ENCODE measurements around the gene DDIT3.

Gene DDIT3

DNA sequence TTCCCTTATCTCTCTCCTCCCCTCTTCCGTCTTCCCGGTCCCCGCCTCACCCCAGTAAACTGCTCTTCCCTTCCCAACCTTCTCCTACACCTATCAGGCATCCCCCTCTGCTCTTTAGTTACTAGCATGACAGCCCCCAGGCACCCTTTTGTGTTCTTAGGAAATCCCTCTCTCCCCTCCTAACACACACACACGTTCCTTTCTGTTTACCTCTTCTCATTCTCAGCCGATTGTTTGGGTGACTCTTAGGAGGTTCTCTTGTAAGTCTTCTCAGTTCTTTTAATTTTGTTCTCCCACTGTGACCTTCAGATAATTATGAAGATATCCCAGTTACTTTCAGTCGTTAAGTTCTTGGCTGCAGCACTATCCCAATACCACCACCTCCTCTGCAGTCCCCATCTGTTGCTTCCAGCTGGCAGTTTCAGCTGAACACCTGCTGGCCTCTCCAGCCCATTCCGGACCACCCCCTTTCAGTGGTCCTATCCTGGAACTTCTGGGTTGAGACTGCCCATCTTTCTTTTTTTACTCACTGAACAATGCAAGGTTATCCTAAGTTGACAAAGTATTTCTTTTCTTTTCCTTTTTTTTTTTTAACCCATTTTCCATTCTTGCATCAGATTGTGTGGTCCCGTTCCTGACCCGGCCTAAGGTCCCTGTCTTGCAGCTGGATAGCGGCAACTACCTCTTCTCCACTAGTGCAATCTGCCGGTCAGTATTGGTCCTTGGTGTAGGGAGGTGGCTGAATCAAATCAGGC lies 31.7 kb downstream of the DDIT3 start:
- DNase-seq (ENCODE audit: low read depth, low spot score) = no peak
- H3K27ac ChIP-seq = peak overlapping the region; percentile 74

DNA sequence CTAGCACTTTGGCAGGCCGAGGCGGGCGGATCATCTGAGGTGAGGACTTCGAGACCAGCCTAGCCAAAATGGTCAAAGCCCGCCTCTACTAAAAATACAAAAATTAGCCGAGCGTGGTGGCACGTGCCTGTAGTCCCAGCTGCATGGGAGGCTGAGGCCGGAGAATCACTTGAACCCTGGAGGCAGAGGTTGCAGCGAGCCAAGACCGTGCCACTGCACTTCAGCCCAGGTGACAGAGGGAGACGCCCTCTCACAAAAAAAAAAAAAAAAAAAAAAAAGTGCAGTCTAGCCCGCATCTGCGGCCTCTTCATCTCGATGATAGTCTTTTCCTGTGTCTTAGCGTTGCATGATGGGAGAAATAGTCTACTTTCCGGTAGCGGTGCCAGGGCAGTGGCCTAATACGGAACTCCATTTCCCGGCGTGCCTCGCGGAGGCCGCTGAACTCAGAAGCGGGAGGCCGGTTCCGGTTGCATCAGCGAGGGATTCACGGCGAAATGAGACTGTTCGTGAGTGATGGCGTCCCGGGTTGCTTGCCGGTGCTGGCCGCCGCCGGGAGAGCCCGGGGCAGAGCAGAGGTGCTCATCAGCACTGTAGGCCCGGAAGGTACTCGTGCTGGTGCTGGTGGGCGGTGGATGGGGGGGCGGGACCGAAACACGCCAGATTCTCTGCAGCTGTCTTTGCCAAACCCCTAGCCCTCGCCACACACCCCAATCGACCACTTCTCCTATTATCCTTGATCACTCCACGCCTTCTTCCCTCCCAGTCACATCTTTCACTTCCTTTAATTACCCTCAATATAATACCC lies 32.5 kb downstream of the DDIT3 start, which contains the start of gene MARS1:
Gene MARS1, plus strand, starts transcription at position 472 of the 805 bp plus-strand sequence. Its CDS starts 23 bp downstream, at position 495.
- H3K27ac ChIP-seq = peak within 1 kb of the TSS; percentile 74
- DNase-seq (ENCODE audit: low read depth, low spot score) = peak; percentile 83

DNA sequence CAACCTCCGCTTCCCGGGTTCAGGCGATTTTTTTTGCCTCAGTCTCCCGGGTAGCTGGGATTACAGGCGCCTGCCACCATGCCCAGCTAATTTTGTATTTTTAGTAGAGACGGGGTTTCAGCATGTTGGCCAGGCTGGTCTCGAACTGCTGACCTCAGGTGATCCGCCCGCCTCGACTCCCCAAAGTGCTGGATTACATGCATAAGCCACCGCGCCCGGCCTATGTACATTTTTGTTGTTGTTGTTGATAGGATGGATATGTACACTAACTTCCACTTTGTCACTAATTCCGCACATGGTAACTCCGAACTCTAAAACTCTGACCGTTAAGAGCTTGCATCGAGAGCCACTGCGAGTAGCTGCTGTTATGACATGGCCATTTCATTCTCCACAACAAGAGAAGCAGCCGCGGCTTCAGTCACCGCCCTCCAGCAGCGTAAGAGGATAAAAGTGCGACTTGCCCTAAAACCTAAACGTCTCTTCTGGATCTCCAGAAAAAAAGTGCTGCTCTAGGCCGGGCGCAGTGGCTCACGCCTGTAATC lies 33.2 kb downstream of the DDIT3 start:
- no peak overlapping the region for H3K27ac ChIP-seq
- DNase-seq (ENCODE audit: low read depth, low spot score) = no peak

DNA sequence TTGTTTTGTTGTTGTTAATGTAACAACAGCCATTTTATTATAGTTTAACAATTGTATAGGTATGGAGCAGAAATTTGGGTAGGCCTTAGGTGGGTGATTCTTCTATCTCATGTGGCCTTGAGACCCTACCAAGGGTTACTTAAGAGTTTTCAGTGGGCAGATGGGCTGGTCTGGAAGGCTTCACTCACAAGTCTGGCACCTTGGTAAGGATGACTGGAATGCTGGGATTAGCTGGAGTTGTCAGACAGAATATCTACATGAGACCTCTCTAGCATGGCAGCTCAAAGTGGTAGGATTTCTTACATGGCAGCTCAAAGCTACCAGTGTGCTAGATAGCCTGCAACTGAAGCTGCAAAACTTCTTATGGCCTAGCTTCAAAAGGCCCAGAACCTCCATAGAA lies 34.6 kb downstream of the DDIT3 start:
- H3K27ac ChIP-seq = no peak overlapping the region
- DNase-seq (ENCODE audit: low read depth, low spot score) = no peak

DNA sequence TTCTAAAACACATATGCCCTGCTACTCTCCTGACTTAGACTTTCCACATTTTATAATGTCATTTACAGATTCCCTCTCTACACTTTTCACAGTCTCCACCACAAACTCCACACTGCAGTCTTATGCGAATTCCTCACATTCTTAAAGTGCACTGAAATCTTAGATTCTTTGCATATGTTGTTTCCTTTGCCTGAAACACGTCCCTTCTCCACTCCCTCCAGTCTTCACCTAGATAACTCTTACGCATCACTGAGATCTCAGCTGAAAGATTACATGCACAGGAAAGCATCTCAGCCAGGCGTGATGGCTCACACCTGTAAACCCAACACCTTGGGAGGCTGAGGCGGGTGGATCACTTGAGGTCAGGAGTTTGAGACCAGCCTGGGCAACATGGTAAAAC lies 36.8 kb downstream of the DDIT3 start:
- DNase-seq (ENCODE audit: low read depth, low spot score) = no peak
- H3K27ac ChIP-seq = no peak overlapping the region

DNA sequence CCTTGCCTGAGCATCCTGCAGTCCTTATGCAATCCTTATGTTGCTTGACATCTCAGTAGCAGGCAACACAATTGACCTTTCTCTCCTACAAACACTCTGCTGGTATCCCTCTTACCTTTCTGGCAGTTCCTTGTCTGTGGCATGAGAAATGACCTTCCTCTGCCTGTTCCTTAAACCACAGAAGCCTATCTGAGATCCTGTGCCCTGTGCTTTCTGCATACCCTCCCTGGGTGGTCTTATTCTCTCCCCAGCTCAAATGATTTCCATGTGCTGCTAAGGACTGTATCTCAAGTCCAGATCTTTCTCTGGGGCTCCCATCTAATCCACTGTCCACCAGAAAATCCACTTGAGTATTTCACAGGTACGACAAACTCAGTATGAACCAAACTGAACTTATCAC lies 38.6 kb downstream of the DDIT3 start:
- DNase-seq (ENCODE audit: low read depth, low spot score) = no peak
- H3K27ac ChIP-seq = no peak overlapping the region

DNA sequence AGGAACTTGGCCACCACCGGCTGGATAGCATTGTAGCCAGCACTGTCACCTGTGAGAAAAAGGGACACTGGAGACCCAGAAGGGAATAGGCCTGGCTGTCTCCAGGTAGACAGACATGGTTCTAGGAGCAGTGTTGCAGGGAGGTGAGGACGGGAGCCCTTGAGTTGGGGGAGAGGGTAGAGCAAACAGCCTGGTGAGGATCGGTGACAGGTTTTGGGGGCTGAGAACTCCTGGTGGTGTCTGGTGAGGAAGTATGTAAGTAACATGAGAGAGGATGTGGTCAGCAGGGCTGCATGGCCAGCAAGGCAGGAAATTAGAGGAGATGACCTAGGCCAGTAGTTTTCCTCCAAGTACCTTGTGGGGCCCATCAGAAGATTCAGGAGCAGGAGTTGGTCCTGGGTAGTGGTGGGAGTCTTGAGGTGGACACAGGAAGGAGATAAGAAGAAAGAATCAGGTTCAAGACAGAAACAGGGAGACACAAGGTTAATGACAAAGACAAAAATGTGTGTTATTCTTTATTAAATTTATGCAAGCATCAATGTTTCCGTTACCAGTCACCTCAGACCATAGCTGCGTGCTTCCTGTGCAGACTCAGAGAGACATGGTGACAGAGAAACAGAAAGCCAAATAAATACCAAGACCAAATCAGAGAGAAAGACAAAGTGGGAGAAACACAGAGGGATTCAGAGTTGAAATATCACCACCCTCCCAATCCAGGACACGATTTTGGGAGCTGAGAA lies 40.8 kb downstream of the DDIT3 start, which contains the start of gene ARHGAP9:
Gene ARHGAP9, minus strand, starts transcription at position 491 of the 740 bp plus-strand sequence. Its CDS starts 460 bp downstream, at position 31.
- no peak for DNase-seq (ENCODE audit: low read depth, low spot score)
- no peak within 1 kb of the TSS for H3K27ac ChIP-seq

DNA sequence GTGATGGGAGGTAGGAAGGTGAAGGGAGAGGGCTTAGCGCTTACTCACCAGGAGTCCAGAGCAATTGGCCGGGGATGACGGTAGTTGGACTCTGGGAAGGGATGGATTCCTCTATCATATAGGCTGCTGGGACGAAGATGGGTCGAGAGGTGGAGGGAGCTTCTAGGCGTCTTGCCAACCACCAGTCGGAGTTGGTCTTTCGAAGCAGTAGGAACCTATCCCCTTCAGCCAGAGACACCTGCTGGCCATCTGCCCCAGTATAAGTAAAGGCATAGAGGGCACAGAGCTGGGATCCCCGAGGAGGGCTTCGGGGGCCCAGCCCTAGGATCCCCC lies 41.3 kb downstream of the DDIT3 start:
- no peak for DNase-seq (ENCODE audit: low read depth, low spot score)
- H3K27ac ChIP-seq = no peak overlapping the region

DNA sequence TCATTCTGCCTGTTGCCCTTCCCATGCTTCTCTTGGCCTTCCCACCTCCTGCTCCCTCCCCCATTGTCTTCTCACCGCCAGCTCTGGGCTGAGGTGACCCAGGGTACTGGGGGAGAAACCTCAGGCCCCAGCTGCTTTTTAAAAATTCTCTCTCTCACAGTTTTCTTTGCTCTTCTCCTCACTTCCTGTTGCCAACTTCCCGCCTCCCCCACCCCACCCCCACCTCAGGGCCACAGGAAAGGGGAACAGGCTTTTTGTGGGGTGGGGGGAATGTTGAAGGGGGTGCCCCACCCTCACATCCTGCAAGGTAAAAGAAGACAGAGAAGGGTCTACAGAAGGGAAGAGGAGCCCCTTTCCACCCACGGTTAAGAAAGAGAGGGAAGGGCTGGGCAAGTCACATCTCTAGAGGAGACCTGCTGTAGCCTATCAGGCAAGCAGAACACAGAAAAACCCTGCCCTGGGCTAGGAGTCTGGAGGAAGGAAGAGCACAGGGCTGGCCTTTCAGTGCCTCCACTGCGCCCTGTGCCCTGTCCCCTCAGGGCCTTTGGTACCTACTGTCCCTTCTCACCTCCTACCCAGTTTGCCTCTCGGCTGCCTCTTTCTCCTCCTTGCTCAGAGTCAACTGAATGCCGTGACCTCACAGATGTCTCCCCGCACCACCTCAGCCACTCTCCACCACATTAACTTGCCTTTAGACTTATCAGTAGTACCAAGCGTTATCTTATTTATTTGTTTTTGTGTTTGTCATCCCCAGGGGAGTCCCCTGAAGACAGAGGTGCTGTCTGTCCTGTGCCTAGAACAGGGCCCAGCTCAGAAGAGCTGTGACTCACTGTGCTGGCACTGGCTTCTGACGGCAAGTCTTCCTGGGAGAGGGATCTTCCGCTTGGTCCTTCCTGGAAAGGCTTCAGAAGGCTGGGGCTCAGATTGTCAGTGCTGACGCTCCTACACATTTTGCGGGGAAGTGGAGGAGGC lies 42.3 kb downstream of the DDIT3 start:
- DNase-seq (ENCODE audit: low read depth, low spot score) = no peak
- H3K27ac ChIP-seq = no peak overlapping the region

DNA sequence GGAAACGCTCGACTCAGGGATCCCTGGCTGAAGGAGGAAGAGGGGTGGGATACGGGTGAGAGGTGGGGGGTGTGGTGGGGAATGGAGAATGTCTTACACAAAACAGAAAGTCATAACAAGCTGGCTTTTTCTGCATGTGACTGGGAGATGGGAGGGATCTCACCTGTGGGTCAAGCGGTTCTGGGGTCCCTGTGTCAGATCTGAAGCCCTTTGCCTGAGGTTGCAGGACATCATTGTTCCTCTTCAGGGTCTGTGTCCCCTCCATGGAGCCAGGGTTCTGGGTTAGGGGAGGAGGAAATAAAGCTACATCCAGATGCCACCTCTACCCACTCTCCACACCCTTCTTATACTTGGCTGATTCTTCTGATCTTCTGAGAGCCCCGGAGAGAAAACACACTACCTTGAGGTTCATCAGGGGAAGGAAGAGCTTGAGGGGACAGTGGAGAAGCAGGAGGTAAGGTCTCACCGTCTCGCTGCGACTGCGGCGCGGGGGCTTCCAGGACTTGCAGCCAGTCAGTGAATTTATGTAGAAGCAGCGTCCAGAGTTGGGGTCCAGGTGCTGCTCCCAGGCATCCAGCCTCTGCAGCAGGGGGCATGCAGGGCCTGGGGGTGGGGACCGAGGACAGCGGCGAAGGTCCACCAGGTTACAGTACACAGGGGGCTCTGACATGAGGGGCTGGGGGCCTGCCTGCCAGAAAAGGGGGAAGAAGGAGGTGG lies 43.2 kb downstream of the DDIT3 start:
- H3K27ac ChIP-seq = no peak overlapping the region
- no peak for DNase-seq (ENCODE audit: low read depth, low spot score)

DNA sequence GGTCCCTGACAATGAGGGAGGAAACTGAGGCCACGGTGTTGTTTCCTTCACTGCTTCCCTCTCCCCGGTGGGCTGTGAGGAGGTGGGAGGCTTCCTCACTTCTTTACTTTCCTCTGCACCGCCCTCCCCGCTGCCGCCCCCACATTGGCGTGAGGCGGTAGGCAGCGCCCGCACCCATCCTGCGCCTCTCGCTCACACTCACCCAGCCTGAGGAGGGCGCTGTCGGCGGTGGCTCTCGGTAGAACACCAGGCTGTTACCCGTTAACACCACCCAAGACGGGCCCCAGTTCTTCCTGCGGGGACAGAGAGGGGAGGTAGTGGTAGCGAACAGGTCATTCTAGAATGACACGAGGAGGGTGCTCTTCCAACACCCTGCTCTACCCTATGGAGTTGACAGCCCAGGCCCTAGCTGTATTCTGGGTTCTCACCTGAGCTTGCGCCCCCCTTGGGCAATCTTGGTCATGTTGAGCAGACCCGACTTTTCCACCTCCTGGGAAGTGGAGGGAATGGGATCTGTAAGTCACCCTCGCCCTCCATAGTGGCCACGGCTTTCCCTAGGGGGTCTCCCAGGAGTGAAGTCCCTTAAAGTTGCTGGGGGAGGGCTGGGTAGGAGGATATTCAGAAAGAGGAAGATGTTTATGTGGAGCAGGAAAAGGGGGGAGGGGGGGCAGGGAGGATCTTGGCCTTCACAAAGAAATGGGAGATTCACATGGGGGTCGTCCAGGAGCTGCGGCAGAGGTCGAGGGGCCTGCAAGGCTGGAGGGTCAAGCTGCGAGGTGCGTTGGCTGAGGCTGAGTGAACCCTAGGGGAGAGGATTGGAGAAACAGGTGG lies 43.9 kb downstream of the DDIT3 start:
- no peak for DNase-seq (ENCODE audit: low read depth, low spot score)
- no peak overlapping the region for H3K27ac ChIP-seq

DNA sequence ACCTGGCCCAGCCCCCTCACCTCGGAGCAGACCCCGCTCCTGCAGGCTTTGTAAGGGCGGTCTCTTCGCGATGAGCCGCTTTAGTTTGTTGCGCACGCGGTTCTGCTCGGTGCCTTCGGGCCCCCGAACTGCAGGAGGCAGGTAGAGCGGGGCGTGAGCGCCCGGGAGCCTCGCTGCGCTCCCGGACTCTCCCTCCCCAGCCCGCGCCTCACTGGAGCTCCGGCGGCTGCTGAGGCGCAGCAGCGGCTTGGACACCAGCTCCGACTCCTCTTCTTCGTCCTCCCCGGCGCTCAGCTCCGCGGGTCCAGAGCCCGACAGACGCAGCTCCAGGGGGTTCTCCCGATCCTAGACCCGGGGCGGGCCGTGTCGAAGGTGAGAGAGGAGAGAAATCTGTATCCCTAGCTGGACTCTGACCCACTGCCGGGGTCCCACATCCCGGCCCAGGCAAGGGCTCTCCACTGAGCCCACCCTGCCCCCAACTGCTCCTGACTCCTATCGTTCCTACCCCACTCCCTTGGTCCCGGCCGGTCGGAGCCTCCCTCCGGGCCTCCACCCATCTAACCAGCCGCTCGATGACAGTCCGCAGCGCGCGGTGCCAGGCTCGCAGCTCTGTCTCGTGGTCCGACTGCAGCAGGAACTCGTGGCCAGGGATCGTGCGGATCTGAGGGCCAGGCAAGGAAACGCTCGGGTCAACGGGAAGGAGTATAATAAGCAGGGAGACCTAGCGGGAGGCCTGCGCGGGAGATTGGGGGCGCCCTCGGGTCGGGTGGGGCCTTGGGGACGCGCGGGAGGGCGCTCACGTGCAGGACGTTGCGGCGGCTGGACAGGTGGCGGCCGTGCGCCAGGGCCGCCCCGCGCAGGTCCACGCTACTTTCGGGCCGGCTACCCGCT lies 44.8 kb downstream of the DDIT3 start:
- no peak overlapping the region for H3K27ac ChIP-seq
- no peak for DNase-seq (ENCODE audit: low read depth, low spot score)

DNA sequence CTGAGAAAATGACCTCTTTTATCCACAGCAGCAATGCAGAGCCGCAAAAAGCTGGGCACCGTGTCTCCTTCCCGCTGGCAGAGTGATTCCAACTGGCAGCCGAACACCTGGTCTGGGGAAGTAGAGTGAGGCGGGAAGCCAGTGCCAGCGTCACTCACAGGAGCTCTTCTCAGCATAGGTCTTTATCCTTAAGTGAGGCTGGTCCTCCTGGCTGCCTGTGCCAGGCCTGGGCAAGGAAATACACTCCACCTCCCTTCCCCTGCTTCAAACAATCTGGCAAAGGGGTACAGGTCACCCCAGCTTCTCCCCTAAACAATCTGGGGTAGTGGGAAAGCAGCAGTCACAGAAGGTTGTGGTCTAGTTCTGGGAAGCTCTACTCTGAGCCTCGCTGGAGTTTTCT lies 45.5 kb downstream of the DDIT3 start:
- no peak for DNase-seq (ENCODE audit: low read depth, low spot score)
- no peak overlapping the region for H3K27ac ChIP-seq

DNA sequence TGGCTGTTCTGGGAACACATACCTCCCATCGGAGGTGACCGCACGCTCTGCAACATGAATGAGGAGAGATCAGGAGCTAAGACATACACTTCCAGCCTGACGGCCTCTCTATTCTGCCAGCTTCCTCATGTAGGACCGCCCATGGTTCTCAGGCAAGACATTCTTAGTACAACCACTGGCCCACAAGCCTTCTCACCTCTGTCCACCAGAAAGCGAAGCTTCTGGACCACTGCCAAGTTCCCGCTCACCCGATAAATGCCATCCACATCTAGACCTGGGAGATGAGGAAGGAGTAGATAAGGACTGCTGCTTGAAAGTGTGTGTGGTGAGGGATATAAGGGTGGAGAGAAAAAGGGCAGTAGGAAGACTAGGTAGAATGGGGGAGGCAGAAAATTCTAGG lies 45.9 kb downstream of the DDIT3 start:
- no peak for DNase-seq (ENCODE audit: low read depth, low spot score)
- H3K27ac ChIP-seq = no peak overlapping the region

DNA sequence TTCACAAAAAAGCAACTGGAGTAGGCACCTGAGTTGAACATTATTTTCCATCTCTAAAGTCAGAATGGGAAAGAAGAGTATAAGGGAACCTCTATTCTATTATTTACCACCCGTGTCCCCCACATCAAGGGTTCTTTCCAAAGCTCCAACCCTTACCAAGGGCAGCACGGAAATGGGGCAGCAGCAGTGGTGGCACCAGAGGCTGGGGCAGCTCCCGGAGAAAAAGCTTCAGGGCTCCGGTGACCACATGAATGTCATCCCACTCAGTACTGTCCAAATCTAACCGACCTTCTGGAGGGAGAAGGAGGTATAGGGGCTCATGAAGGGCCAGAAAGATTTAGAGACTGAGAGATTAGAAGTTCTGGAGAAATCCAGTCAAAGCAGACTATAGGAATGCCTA lies 46.4 kb downstream of the DDIT3 start:
- no peak overlapping the region for H3K27ac ChIP-seq
- DNase-seq (ENCODE audit: low read depth, low spot score) = no peak

DNA sequence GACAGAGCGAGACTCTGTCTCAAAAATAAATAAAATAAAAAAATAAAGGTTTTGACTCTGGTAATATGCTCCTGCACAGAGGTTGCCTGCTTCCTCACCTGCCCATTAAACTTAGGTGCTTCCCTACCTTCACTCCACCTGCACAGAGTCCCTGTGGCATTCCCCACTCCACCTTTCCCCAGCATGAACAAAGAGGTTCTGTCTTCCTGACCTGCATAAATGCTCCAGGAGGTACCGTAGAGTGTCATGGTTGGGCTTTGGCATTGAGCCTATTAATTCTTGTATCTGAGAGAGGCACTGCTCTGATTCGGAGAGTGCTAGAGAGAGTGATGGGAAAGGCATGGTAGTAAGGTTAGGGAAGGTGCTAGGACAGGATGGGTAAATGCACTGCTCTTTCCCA lies 46.9 kb downstream of the DDIT3 start:
- DNase-seq (ENCODE audit: low read depth, low spot score) = no peak
- no peak overlapping the region for H3K27ac ChIP-seq

DNA sequence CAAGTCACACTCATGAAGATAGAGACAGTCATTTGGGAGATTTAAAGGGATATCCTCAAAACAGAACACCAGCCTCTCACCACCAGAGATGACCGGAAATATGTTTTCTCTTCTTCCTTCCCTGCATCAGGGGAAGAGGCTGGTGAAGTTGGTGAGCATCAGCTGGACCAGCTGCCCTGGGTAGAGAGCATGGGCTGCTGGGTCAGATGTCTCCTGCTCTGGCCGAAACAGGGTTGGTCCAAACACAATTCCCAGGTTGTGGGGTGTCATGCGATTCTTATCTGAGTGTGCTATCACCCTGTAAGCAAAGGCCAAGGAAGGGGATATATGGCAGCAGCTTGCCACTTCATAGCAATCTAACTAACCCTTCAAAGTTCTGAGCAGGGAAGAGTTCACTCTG lies 47.9 kb downstream of the DDIT3 start:
- DNase-seq (ENCODE audit: low read depth, low spot score) = no peak
- H3K27ac ChIP-seq = no peak overlapping the region
